ENCODE data around the gene HMG20B.

HMG20B gene

GRCh38 chr19:3608750-3609322 lies 36.1 kb downstream of the HMG20B start:
- no peak for TF ChIP-seq CTCF (IDR thresholded peaks at IDR 0.05; ENCODE audit: borderline replicate concordance, insufficient read depth, low read depth, low read length)
- no peak overlapping the region for H3K4me3 ChIP-seq (ENCODE audit: low read depth, low read length)

- TF ChIP-seq CTCF (IDR thresholded peaks at IDR 0.05; ENCODE audit: borderline replicate concordance, insufficient read depth, low read depth, low read length): no peak
- no peak overlapping the region for H3K4me3 ChIP-seq (ENCODE audit: low read depth, low read length)
These were observed 37.3 kb downstream of the HMG20B start for GRCh38 chr19:3609779-3610719.

GRCh38 chr19:3610745-3611717 lies 38.3 kb downstream of the HMG20B start:
- H3K4me3 ChIP-seq (ENCODE audit: low read depth, low read length): no peak overlapping the region
- no peak for TF ChIP-seq CTCF (IDR thresholded peaks at IDR 0.05; ENCODE audit: borderline replicate concordance, insufficient read depth, low read depth, low read length)

- no peak for TF ChIP-seq CTCF (IDR thresholded peaks at IDR 0.05; ENCODE audit: borderline replicate concordance, insufficient read depth, low read depth, low read length)
These were observed 39.1 kb downstream of the HMG20B start for GRCh38 chr19:3611841-3612240.

GRCh38 chr19:3612330-3612729 lies 39.6 kb downstream of the HMG20B start:
- no peak for TF ChIP-seq CTCF (IDR thresholded peaks at IDR 0.05; ENCODE audit: borderline replicate concordance, insufficient read depth, low read depth, low read length)
- no peak overlapping the region for H3K4me3 ChIP-seq (ENCODE audit: low read depth, low read length)

More at GRCh38 chr19:3611841-3612240, 39.1 kb downstream of the HMG20B start:
- no peak overlapping the region for H3K4me3 ChIP-seq (ENCODE audit: low read depth, low read length)

GRCh38 chr19:3612901-3613741 lies 40.4 kb downstream of the HMG20B start:
- TF ChIP-seq CTCF (IDR thresholded peaks at IDR 0.05; ENCODE audit: borderline replicate concordance, insufficient read depth, low read depth, low read length): no peak
- H3K4me3 ChIP-seq (ENCODE audit: low read depth, low read length): no peak overlapping the region

All from GM12875 (cell line).